K562 (cell line): ENCODE data around the gene UBASH3A. TPM values are rescaled to one million over a fixed set of nuclear protein-coding genes. Genes with fewer than 3 reads are reported as not detected.
A peak's percentile ranks its signal among the peaks of the same experiment; 100 is the strongest.

Source experiments
- BMI1 ChIP-seq: fragments of 150-350 bp; IDR thresholded peaks from 2 replicates; pipeline ENCODE4 v1.6.1; 2014; ENCODE audit warnings: low read length
- CBFA2T2 ChIP-seq: fragments of 450-650 bp; conservative IDR thresholded peaks from 2 replicates; pipeline ENCODE4 v1.6.1; 2017; ENCODE audit warnings: mild to moderate bottlenecking
- CBX5 ChIP-seq: IDR thresholded peaks from 2 replicates; pipeline ENCODE4 v1.6.1; 2014; ENCODE audit warnings: low read depth, borderline replicate concordance
- DDX20 ChIP-seq: fragments of 450-650 bp; IDR thresholded peaks from 2 replicates; pipeline ENCODE4 v1.6.1; 2016; ENCODE audit warnings: missing genetic modification characterization, low read depth, mild to moderate bottlenecking, missing compliant biosample characterization, moderate library complexity
- E2F6 ChIP-seq, 2 experiments: IDR thresholded peaks; 2 replicates each; pipeline ENCODE4 v1.6.1; 2011; ENCODE audit warnings: borderline replicate concordance in 1 of 2, control low read depth in 1 of 2, low read depth in 1 of 2, low read length in 1 of 2, mild to moderate bottlenecking in 1 of 2, mixed read lengths in 1 of 2, moderate library complexity in 1 of 2; ENCODE audit not compliant: insufficient read depth in 1 of 2, insufficient read length in 1 of 2, poor library complexity in 1 of 2, severe bottlenecking in 1 of 2; ENCODE audit errors: extremely low read depth in 1 of 2
- EGR1 ChIP-seq: fragments of 450-650 bp; conservative IDR thresholded peaks from 2 replicates; pipeline ENCODE4 v1.6.1; 2017; ENCODE audit warnings: mild to moderate bottlenecking
- ELF1 ChIP-seq: fragments of 200-800 bp; sonication (Bioruptor generic); IDR thresholded peaks from 2 replicates; pipeline ENCODE4 v1.6.1; 2016; ENCODE audit warnings: missing genetic modification characterization, missing compliant biosample characterization
- EP400 ChIP-seq: fragments of 450-650 bp; IDR thresholded peaks from 2 replicates; pipeline ENCODE4 v1.6.1; 2017; ENCODE audit warnings: antibody characterized with exemption, mild to moderate bottlenecking, moderate library complexity
- ETS1 ChIP-seq: conservative IDR thresholded peaks from 2 replicates; pipeline ENCODE4 v1.6.1; 2011; ENCODE audit warnings: low read depth, mild to moderate bottlenecking, low read length; ENCODE audit not compliant: control insufficient read depth
- FOXJ2 ChIP-seq: fragments of 200-800 bp; sonication (Bioruptor generic); IDR thresholded peaks from 2 replicates; pipeline ENCODE4 v1.6.1; 2016; ENCODE audit warnings: missing genetic modification characterization, missing compliant biosample characterization
- FOXK2 ChIP-seq, 2 experiments: fragments of 450-650 bp; IDR thresholded peaks in 1 of 2; conservative IDR thresholded peaks in 1 of 2; 2 replicates each; pipeline ENCODE4 v1.6.1; 2016; ENCODE audit warnings: low read depth in 2 of 2, mild to moderate bottlenecking in 1 of 2
- FOXM1 ChIP-seq, 2 experiments: fragments of 450-650 bp in 1 of 2; sonication (generic) in 1 of 2; formaldehyde crosslinking in 1 of 2; IDR thresholded peaks; 2 replicates each; pipeline versions ENCODE4 v1.6.1 to v1.9.0; 2017 to 2022; ENCODE audit warnings: low read depth in 2 of 2, mild to moderate bottlenecking in 2 of 2, missing genetic modification reagents in 1 of 2, moderate library complexity in 1 of 2
- HDAC2 ChIP-seq: fragments of 450-650 bp; IDR thresholded peaks from 2 replicates; pipeline ENCODE4 v1.6.1; 2016; ENCODE audit warnings: mild to moderate bottlenecking
- LEF1 ChIP-seq: fragments of 450-650 bp; IDR thresholded peaks from 2 replicates; pipeline ENCODE4 v1.6.1; 2016; ENCODE audit warnings: mild to moderate bottlenecking
- MAX ChIP-seq: sonication (generic); formaldehyde crosslinking; IDR thresholded peaks from 2 replicates; pipeline ENCODE4 v1.9.0; 2022; ENCODE audit warnings: mild to moderate bottlenecking, missing genetic modification reagents
- MBD2 ChIP-seq: sonication (generic); IDR thresholded peaks from 2 replicates; pipeline ENCODE4 v1.6.1; 2016; ENCODE audit warnings: low read depth, borderline replicate concordance
- NCOR1 ChIP-seq: fragments of 450-650 bp; IDR thresholded peaks from 2 replicates; pipeline ENCODE4 v1.6.1; 2016; ENCODE audit warnings: mild to moderate bottlenecking, moderate library complexity
- NFE2L1 ChIP-seq: fragments of 450-650 bp; IDR thresholded peaks from 2 replicates; pipeline ENCODE4 v1.6.1; 2016; ENCODE audit warnings: missing genetic modification characterization, low read depth, mild to moderate bottlenecking, missing compliant biosample characterization, moderate library complexity, borderline replicate concordance
- NR2C2 ChIP-seq, 2 experiments: fragments of 200-800 bp in 1 of 2; sonication (Bioruptor generic) in 1 of 2; sonication (generic) in 1 of 2; formaldehyde crosslinking in 1 of 2; IDR thresholded peaks; 2 replicates each; pipeline versions ENCODE4 v1.6.1 to v1.8.0; 2016 to 2022; ENCODE audit warnings: mild to moderate bottlenecking in 1 of 2, missing compliant biosample characterization in 1 of 2, missing genetic modification characterization in 1 of 2, missing genetic modification reagents in 1 of 2
- PPARD ChIP-seq: fragments of 250-450 bp; sonication (Bioruptor Pico); IDR thresholded peaks from 2 replicates; pipeline ENCODE4 v1.8.0; 2022; ENCODE audit warnings: inconsistent platforms, mild to moderate bottlenecking, moderate library complexity
- PTRF ChIP-seq: fragments of 450-650 bp; IDR thresholded peaks from 2 replicates; pipeline ENCODE4 v1.6.1; 2016; ENCODE audit warnings: mild to moderate bottlenecking, missing genetic modification characterization, missing compliant biosample characterization
- RUNX1 ChIP-seq: sonication (generic); IDR thresholded peaks from 2 replicates; pipeline ENCODE4 v1.6.1; 2016; ENCODE audit warnings: antibody characterized with exemption, low read depth
- ZFP30 ChIP-seq: fragments of 250-450 bp; sonication (Bioruptor Pico); IDR thresholded peaks from 2 replicates; pipeline ENCODE4 v1.8.0; 2022; ENCODE audit warnings: moderate library complexity, mild to moderate bottlenecking, inconsistent platforms, borderline replicate concordance
- ZNF408 ChIP-seq: fragments of 250-450 bp; sonication (Bioruptor Pico); IDR thresholded peaks from 2 replicates; pipeline ENCODE4 v1.4.0; 2020; ENCODE audit warnings: low read depth, mild to moderate bottlenecking, moderate library complexity
- ZNF740 ChIP-seq, 3 experiments: fragments of 200-800 bp in 1 of 3; sonication (Bioruptor generic) in 1 of 3; sonication (generic) in 1 of 3; formaldehyde crosslinking in 1 of 3; IDR thresholded peaks; 2 replicates each; pipeline versions ENCODE4 v1.6.1 to v1.8.0; 2016 to 2022; ENCODE audit warnings: mild to moderate bottlenecking in 2 of 3, missing compliant biosample characterization in 2 of 3, missing genetic modification characterization in 2 of 3, missing genetic modification reagents in 1 of 3
- polyA plus RNA-seq, 8 experiments: library from polyadenylated mRNA; depleted of rRNA in 4 of 8; stranded (reverse) in 5 of 8; unstranded in 3 of 8; fragments of >200 nt; fragmentation: Nextera tagmentation in 2 of 8; fragmentation: Illumina TruSeq in 1 of 8; extraction: Ambion mirVana in 2 of 8; extraction: Trizol in 1 of 8; gene quantifications; 2 replicates each; pipeline versions ENCODE4 v1.2.1 to v1.2.3, GENCODE V29; 2011 to 2014; ENCODE audit warnings: inconsistent platforms in 1 of 8, missing spikeins in 1 of 8
- total RNA-seq, 7 experiments: library from RNA; depleted of rRNA in 6 of 7; stranded (reverse); fragments of >200 nt in 6 of 7; fragmentation: Illumina TruSeq in 2 of 7; extraction: Trizol in 2 of 7; gene quantifications; 2 replicates each; pipeline versions ENCODE4 v1.2.1 to v1.2.3, GENCODE V29; 2011 to 2021; ENCODE audit warnings: low replicate concordance in 1 of 7

The UBASH3A gene
- total and polyA plus RNA-seq, 9 of the 15 experiments (the other 6 are each of a cell fraction or from before 2014, with no cell fraction given) = 0.23 to 1.8 (median 1.1) TPM

GRCh38 chr21:42433946-42434551, 30.3 kb downstream of the UBASH3A start (continued):
- no peak for TF ChIP-seq MBD2
- TF ChIP-seq MAX = peak; percentile 73; the same call in 1 of the 2 replicates
- TF ChIP-seq E2F6 (IDR thresholded peaks at IDR 0.05; ENCODE audit: borderline replicate concordance in 1 of 2, extremely low read depth in 1 of 2, insufficient read depth in 1 of 2, insufficient read length in 1 of 2, low read depth in 1 of 2, low read length in 1 of 2, poor library complexity in 1 of 2, severe bottlenecking in 1 of 2) = peak in 1 of 2 experiments; percentile 64
- TF ChIP-seq RUNX1 = no peak
- TF ChIP-seq ELF1 (tag) = no peak
- no peak for TF ChIP-seq PPARD (CRISPR knock-in tag)
- TF ChIP-seq CBFA2T2 = peak; percentile 69
- TF ChIP-seq PTRF (tag) = no peak
- TF ChIP-seq HDAC2 = peak; percentile 61; the same call in 1 of the 2 replicates
- no peak for TF ChIP-seq EGR1
- no peak for TF ChIP-seq ZNF740 (CRISPR knock-in tag; IDR thresholded peaks at IDR 0.05)
- TF ChIP-seq ZNF740 (tag; IDR thresholded peaks at IDR 0.05) = no peak
- TF ChIP-seq DDX20 (tag) = no peak
- no peak for TF ChIP-seq ZNF408
- TF ChIP-seq ZFP30 (CRISPR knock-in tag) = no peak
- TF ChIP-seq NFE2L1 (tag) = no peak
- no peak for TF ChIP-seq FOXM1 (IDR thresholded peaks at IDR 0.05; ENCODE audit: low read depth)
- TF ChIP-seq FOXM1 (CRISPR knock-in tag; IDR thresholded peaks at IDR 0.05; ENCODE audit: low read depth) = no peak
- no peak for TF ChIP-seq CBX5
- TF ChIP-seq BMI1 = no peak
- TF ChIP-seq FOXJ2 (tag) = no peak
- no peak for TF ChIP-seq NR2C2 (CRISPR knock-in tag; IDR thresholded peaks at IDR 0.05)
- no peak for TF ChIP-seq NR2C2 (tag; IDR thresholded peaks at IDR 0.05)
- TF ChIP-seq EP400 = no peak
- peak; percentile 70; the same call in 1 of the 2 replicates for TF ChIP-seq LEF1
- no peak for TF ChIP-seq ETS1
- TF ChIP-seq FOXK2 (conservative IDR thresholded peaks at IDR 0.05 in 1 of 2, IDR thresholded peaks at IDR 0.05 in 1 of 2; ENCODE audit: low read depth in 2 of 2) = peak; percentile 75 to 76; a peak in 3 of 4 replicates
- peak; percentile 55 for TF ChIP-seq NCOR1
